Astrocyte of the hippocampus (primary cell): Measurements from ENCODE around the gene GLT1D1.
"Not testable (repeated sequence)": the region's sequence is repeated elsewhere in the genome, so short reads cannot be mapped to it uniquely, and the experiment has no call there.

Experiments
- DNase-seq: peaks from one replicate; pipeline ENCODE4 v3.0.0; 2011; ENCODE audit warnings: low read depth, low spot score

GLT1D1 gene

GRCh38 chr12:128852885-128853599 is at the start of gene GLT1D1:
TSS of gene GLT1D1 (plus strand) at chr12:128853478. CDS start at chr12:128853582, 104 bp downstream.
- DNase-seq = no peak

DNA sequence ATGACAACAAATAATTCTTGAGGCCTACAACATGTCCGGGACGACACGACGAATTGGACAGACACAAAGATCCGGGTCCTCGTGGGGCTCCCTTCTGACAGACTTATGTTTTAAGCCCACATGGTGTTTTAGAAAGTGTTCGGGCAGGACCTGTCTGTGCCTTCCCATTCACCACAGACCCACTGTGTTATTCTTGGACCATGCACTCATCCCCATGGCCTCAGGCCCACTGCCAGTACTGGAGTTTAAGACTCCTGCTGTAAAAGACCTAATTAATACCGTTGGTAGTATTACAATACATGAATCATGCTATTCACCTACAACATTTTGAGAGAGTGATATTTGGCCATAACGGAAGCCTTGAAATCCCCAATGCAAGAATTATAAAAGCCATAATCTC is 49.5 kb upstream of the GLT1D1 start:
- peak; percentile 90 for DNase-seq

- no peak for DNase-seq
Measured at GRCh38 chr12:128804762-128805161, 48.5 kb upstream of the GLT1D1 start.

GRCh38 chr12:128805406-128805805 is 47.9 kb upstream of the GLT1D1 start:
- DNase-seq = not testable (repeated sequence)

DNA sequence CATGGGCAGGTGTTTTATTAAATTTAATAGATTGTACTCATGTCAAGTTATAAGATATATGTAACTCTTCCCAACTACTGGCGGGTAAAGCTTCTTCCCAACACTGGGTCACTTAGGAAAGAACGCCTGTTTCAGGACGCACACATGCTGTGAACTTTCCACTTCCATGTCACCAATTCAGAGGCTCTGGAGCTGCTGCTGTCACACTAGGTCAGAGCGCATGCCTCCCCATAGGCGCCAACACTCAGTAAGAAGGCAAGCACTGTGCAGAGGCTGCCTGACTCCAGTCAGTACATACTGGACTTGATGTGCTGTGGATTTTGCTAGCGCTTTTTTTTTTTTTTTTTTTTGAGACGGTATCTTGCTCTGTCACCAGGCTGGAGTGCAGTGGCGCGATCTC is 46.7 kb upstream of the GLT1D1 start:
- DNase-seq = no peak

DNA sequence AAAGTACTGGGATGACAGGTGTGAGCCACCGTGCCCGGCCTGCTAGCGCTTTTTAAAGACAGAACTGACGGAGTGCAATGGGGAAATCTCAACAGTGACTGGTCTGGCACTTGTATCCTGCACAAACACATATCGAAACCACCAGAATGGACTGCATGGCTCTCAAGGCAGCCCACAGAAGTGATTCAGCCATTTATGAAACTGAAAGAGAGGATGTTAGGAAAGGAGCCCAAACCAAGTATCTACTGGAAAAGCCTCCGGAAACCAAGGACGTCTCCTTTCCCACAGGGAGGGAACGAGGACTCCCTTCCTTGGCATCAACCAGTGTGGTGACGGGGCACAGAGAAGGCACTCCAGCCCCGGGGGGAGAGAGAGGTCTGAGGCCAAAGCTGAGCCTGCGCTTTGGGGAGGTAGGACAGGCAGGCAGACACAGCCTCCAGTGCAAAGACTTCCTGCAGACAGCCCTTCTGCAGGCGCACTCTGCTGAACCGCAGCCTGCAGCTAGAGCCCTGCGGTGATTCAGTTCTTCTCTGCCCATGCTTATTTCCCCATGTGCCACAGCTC is 46.0 kb upstream of the GLT1D1 start:
- no peak for DNase-seq

GRCh38 chr12:128808651-128809050 is 44.6 kb upstream of the GLT1D1 start:
- no peak for DNase-seq

GRCh38 chr12:128810182-128811127 is 42.8 kb upstream of the GLT1D1 start:
- DNase-seq = no peak

DNA sequence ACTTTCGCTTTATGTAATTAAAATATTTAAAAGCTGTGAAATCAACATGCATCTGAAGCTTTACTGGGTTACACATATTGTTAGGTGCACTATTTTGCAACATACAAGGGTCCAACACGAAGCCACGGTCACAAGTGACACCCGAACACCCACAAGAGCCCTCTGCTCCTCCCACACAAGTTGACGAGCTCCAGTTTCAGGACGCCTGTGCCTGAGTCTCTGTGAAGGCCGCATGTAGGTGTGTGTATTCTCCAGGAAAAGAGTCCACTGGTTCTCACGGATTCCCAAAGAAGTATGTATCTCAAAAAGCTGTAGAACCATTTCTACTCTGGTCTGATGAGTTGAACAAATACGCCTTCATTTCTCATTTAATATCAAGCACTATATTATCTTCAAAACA is 41.5 kb upstream of the GLT1D1 start:
- no peak for DNase-seq

- no peak for DNase-seq
Measured at GRCh38 chr12:128813392-128813791, 39.9 kb upstream of the GLT1D1 start.

DNA sequence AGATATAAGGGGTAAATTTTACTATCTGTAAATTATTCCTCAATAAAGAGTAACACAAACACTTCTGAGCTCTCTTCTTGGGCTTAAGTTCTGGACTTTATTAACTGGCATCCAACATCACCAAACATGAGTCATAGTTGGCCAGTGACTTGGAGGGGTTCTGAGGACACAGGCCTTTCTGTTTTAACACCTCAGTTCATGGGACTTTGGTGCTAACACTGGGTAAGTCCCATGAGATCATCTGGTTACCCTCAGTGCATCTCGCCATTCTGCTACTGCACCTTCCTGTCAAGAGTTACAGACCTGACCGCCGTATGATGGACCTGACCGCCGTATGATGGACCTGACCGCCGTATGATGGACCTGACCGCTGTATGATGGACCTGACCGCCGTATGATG is 39.4 kb upstream of the GLT1D1 start:
- DNase-seq = no peak

GRCh38 chr12:128814411-128815261 is 38.6 kb upstream of the GLT1D1 start:
- no peak for DNase-seq

- no peak for DNase-seq
Measured at GRCh38 chr12:128815779-128816642, 37.3 kb upstream of the GLT1D1 start.

GRCh38 chr12:128816643-128816920 is 36.7 kb upstream of the GLT1D1 start:
- no peak for DNase-seq

DNA sequence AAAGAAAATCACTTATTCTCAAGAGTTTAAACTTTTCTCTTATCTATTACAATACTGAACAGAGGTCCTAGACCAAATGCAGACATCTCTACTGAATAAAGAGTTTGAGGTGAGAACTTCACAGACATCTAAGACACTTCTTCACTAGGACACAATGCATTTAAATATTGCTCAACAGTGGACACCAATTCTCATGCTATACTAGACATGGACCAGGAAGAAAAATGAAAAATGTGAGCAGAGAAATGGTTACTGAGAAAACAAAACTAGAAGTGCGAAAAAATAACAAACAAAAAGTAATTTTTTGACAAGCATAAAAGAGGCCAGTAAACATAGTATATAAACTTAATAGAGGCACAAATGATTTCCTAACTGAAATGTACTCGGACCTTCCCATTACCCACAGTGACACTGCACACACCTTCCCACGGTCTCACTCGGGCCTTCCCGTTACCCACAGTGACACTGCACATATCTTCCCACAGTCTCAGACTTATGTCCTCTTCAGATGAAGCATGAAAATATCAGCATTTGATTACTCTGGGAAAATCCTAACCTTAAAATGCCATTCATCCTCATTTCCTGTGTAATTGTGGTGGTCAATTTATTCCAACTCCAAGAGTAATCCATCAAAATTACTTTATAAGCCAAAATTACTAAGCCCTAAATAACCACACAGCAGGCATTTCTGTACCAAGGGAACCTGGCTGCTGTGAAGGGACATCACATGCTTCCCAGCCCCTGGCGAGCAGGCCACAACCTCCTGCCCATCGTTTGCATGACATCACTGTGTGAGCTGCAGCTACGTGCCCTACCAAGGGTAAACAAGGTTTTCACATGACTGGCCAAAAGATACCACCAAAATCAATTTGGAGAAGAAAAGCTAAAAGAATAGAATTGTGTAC is 35.9 kb upstream of the GLT1D1 start:
- DNase-seq = peak; percentile 95

GRCh38 chr12:128818065-128819022 is 34.9 kb upstream of the GLT1D1 start:
- DNase-seq = peak; percentile 79

DNA sequence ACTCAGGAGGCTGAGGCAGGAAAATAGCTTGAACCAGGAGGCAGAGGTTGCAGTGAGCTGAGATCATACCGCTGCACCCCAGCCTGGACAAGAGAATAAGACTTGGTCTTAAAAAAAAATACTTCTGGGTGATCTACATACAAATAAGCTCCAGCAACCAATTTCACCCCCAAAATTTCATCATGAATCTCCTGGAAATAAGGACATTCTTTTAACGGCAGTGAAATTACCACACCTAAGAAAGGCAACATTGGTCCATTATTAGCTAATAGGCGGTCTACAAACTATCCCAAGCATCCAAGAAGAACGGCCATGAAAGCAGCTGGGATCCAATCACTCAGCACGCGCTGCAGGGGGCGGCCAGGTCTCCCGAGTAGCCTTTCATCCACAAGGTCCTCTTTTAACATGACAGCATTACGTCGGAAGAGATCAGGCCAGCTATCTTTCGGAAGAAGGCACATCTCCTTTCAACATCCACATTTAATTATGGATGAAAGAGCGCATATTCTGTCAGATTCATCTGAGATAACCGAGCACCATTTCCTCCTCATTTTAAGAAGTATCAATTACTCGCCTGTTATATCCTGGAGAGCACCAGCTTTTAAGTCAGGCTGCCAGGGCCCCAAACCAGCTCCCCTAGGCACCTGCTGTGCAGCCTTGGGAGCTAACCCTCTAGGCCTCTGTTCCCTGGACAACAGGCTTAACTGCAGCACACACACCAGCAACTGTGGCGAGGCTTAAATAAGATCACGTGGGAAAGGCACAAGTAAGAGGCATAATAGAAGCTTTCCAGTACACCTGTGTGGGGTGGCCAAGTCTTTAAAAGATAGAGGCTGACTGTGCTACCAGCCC is 33.8 kb upstream of the GLT1D1 start:
- DNase-seq = no peak

DNA sequence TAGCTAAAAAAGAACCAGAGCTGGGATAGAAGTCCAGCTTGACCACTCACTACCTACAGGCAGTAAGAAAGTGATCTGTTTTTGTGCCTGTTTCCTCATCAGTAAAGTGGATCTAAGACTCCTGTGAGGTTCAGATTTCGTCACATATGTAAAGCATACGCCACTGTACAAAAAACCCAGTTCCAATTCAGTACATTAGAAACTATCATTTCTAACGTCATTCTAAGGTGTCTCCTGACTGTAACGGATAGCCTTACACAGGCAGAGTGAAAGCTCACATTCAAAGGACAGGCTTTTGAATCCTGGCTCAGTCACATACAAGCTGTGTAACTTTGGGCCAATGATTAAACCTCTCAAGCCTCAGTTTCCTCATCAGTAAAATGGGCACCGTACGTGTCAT is 33.0 kb upstream of the GLT1D1 start:
- no peak for DNase-seq
